B cell (primary cell): Measurements from ENCODE around the gene CASK.

Experiments
- CTCF ChIP-seq: fragments of 200-600 bp; IDR thresholded peaks from one replicate; pipeline ENCODE4 v1.8.0; 2022; ENCODE audit warnings: antibody characterized with exemption, mild to moderate bottlenecking
- EZH2 ChIP-seq: IDR thresholded peaks from 2 replicates; pipeline ENCODE4 v1.6.1; 2012; ENCODE audit warnings: borderline replicate concordance, low read depth, mild to moderate bottlenecking, moderate library complexity, low read length; ENCODE audit not compliant: insufficient read depth, poor library complexity, severe bottlenecking

GRCh38 chrX:41828826-41829225 lies 94.5 kb downstream of the CASK start:
- TF ChIP-seq CTCF = no peak
- TF ChIP-seq EZH2 = no peak
